Cerebellar cortex (tissue), 1 donor: ENCODE data around the gene CLTCL1.
"Not testable (repeated sequence)": the region's sequence is repeated elsewhere in the genome, so short reads cannot be mapped to it uniquely, and the experiment has no call there.

ENCODE experiments used
- DNase-seq: peaks from one replicate; pipeline ENCODE4 v3.0.0-alpha.2; 2015; ENCODE audit warnings: low spot score

The CLTCL1 gene

DNA sequence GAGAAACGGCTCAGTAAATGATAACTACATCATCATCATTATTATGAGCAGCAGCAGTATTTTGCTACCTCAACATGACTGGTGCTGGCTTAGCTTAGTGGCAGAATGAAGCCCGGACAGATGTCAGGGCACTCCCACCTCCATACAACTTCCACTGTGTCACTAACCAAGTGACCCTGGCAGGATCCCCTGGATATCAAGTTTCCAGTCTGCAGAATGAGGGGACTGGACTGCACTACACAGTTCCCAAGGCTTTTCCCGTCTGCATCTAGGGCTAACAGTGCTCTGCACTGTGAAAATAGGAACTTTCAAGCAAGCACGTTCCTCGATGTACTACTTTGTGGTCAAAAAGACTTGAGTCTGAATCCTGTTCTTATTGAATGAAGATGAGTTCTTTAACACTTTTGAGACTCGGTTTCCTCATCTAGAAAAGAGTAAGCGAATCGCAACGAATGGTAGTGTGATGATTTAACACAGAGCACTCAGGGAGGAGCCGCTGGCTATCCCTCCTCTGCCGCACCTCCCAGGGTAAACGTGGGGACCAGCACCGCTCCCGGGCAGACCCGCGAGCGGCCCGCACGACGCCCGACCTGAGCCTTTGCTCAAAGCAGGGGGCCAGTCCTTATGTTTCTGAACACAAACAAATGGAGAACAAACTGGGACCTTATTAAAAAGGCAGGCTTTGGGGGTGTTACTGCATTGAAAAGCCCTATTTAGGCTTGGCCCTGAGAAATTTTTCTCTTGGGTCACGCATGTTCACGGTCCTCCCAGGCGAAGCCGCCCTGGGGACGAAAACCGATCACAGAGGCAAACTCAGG is 910 bp downstream of the CLTCL1 start:
- DNase-seq, result peak; percentile 15

GRCh38 chr22:19289475-19290161 is 1.9 kb downstream of the CLTCL1 start:
- no peak for DNase-seq

DNA sequence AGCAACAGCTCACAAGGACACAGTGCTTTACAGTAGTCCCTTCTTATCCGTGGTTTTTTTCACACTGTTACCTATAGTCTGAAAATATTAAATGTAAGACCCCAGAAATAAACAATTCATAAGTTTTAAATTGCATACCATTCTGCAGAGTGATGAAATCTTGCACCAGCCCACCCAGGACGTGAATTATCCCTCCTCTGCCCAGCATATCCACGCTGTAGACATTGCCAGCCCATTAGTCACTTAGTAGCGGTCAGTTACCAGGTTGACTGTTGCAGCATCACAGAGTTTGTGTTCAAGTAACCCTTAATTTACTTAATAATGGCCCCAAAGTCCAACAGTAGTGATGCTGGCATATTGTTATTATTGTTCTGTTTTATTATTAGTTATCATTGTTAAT is 3.6 kb downstream of the CLTCL1 start:
- no peak for DNase-seq

DNA sequence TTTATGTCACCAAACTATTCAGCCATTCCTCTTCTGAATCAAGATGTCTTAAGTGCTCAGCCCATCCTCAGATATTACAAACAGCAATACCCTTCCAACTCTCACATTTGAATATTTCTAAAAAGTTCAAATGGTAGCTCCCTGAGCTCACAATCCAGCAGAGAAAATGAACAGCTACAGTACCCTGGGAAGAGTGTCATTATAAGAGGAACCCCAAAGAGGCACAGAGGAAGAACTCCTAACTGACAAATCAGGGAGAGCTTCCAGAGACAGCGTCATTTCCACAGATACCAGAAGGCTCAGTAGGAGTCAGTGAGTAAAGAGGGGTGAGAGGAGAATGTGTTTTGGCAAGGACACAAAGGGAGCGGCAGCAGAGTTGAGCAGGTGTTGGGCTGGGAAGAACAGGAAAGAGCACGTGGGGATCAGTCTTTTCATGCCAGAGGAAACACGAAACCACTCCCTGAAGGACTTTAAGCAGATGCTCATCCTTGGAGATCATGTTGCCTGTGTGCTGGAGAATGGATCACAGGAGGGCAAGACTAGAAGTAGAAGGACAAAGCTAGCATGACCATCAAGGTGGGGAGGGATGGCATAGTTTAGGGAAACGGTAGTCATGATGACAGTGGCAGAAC is 4.3 kb downstream of the CLTCL1 start:
- DNase-seq, result peak; percentile 12

GRCh38 chr22:19285831-19286230 is 5.7 kb downstream of the CLTCL1 start:
- no peak for DNase-seq

- DNase-seq, result not testable (repeated sequence)
Observed at GRCh38 chr22:19279143-19279542, 12.4 kb downstream of the CLTCL1 start.

DNA sequence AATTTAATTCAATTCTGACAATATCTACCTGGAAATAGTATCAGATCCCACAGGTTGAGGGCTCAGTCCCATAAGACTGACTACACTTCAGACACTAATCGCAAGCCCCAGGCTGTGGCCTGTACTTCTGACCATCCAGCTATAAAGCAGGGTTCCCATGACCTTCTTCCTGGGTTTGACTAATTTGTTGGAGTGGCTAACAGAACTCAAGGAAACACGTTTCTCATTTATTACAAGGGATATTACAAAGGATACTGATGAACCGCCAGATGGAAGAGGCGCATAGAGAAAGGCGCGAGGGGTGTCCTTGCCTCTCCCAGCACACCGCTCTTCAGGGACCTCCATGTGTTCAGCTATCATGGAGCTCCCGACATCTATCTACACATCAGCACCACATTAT is 13.7 kb downstream of the CLTCL1 start:
- no peak for DNase-seq

DNA sequence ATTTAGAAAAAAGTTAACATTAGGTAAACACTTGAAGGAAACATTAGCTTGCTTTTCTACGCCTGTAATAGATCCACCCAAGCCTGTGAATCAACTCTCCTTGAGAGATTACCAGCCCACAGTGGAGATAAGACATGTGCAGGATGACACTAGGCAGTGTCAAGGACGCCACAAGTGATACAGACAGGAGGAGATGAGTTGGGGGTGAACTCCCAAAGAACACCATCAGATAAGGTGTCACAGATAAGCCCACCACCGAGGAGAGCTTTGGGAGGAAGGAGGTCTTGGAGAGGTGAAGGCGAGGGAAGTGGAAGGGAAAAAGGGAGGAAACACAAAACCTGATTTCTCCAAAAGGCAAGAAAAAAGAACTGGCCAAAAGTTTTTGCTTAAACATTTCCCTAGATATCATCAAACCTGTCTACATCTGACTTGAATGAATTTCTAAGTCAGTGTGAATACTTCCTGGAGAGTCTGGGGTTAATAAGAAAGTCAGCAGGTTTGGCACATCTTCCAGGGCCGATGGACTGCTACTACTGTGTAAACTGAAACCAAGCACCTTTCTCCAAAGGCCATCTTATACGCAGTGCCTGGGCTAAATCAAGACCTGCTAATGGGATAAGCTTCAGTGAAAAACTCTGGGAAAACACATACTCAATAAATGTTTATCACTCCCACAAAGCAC is 15.5 kb downstream of the CLTCL1 start:
- DNase-seq, result no peak

DNA sequence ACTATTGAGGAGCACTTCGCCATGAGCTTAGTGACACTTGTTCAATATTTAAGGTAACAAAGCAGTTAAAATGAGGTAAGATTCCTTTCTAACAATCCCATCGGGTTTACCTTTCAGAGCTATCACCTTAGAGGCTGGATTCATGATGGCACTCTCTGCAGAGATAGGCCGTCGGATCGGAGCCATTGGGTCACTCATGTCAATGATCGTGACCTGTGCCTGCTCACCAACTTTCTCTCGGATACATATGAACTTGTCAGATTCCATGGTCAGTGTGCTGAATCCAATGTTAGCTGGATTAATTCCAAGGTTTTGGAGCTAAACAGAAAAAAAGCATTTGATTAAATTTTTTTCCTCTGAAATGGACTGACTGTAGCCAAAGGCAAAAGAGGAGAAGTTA is 16.0 kb downstream of the CLTCL1 start:
- no peak for DNase-seq

- no peak for DNase-seq
Observed at GRCh38 chr22:19275104-19275503, 16.4 kb downstream of the CLTCL1 start.

- DNase-seq, result no peak
Observed at GRCh38 chr22:19271856-19272535, 19.5 kb downstream of the CLTCL1 start.

DNA sequence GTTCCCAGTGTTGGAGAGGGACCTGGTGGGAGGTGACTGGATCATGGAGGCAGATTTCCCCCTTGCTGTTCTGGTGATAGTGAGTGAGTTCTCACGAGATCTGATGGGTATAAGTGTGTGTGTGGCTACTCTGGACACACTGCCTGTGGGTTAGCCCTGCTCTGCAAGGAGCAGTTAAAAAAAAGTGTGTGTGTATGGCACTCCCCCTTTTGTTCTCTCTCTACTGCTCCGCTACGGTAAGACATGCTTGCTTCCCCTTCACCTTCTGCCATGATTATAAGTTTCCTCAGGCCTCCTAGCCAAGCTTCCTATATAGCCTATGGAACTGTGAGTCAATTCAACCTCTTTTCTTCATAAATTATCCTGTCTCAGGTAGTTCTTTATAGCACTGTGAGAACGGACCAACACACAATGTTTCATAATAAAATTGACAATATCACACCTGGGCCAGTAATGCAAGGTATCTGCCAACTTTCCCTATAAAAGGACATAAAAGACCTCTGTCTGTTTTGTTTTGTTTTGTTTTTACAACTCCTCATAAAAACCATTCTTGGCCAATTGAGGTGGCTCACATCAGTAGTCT is 20.2 kb downstream of the CLTCL1 start:
- DNase-seq, result no peak

- no peak for DNase-seq
Observed at GRCh38 chr22:19270873-19271272, 20.6 kb downstream of the CLTCL1 start.

DNA sequence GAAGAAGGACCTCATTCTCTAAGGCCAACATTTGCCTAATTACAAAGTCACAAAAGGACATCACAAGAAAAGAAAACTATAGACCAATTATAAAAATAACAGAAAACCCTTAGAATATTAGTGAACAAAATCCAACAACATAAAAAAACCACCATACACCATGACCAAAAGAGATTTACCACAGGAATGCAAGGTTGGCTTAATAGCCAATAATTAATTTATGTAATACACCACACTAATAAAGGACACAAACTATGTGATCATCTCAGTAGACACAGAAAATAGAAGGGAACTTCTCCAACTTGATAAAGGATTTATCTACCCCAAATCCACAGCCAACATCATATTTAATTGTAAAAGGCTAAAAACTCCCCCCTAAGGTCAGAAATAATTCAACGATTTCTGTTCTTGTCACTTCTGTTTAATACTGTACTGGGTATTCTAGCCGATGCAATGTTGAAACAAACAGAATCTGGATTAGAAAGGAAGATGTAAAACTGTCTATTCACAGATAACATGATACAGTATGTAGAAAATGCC is 24.9 kb downstream of the CLTCL1 start:
- no peak for DNase-seq

DNA sequence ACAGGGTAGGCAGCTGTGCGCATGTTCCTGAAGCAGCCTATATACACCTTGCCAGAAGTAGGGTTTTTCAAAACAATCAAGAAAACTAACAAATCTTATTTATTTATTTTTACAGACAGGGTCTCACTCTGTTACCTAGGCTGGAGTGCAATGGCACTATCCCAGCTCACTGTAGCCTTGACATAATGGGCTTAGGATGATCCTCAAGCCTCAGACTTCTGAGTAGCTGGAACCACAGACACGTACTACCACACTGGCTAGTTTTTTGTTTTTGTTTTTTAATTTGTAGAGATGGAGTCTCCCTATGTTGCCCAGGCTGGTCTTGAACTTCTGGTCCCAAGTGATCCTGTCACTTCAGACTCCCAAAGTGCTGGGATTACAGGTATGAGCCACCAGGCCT is 25.7 kb downstream of the CLTCL1 start:
- DNase-seq, result no peak

- DNase-seq, result no peak
Observed at GRCh38 chr22:19260804-19261203, 30.7 kb downstream of the CLTCL1 start.

DNA sequence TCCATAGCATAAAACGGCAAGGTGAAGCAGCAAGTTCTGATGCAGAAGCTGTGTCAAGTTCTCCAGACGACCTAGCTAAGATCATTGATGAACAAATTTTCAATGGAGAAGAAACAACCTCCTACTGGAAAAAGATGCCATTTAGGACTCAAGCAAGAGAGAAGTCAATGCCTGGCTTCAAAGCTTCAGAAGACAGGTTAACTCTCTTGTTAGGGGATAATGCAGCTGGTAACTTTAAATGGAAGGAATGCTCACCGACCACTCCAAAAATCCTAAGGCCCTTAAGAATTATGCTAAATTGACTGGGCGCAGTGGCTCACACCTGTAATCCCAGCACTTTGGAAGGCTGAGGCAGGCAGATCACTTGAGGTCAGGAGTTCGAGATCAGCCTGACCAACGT is 31.3 kb downstream of the CLTCL1 start:
- DNase-seq, result no peak

DNA sequence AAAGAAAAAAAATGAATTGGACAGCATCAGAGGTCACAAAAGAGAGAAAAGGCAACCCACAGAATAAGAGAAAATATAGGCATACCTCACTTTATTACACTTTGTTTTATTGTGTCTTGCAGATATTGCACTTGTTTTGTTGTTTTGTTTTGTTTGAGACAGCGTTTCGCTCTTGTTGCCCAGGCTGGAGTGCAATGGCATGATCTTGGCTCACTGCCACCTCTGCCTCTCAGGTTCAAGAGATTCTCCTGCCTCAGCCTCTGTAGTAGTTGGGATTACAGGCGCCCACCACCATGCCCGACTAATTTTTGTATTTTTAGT is 32.6 kb downstream of the CLTCL1 start:
- not testable (repeated sequence) for DNase-seq

- DNase-seq, result no peak
Observed at GRCh38 chr22:19258371-19258770, 33.1 kb downstream of the CLTCL1 start.

DNA sequence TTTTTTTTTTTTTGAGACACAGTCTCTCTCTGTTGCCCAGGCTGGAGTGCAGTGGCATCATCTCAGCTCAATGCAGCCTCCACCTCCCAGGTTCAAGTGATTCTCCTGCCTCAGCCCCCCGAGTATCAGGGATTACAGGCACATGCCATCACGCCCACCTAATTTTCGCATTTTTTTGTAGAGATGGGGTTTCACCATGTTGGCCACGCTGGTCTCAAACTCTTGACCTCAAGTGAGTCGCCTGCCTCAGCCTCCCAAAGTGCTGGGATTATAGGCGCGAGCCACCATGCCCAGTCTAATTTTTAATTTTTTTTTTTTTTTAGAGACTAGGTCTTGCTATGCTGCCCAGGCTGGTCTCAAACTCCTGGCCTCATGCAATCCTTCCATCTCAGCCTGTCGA is 35.2 kb downstream of the CLTCL1 start:
- DNase-seq, result not testable (repeated sequence)

- DNase-seq, result no peak
Observed at GRCh38 chr22:19253143-19253542, 38.4 kb downstream of the CLTCL1 start.
